IMR-90 (cell line): Measurements from ENCODE around the gene MSH5. TPM values are rescaled to one million over a fixed set of nuclear protein-coding genes. Genes with fewer than 3 reads are reported as not detected.
A peak's percentile ranks its signal among the peaks of the same experiment; 100 is the strongest.

Experiments used
- ATAC-seq: fragments of 200-7000 bp; cut with Tn5 transposase; 2 replicates; pipeline ENCODE4 v1.9.1; 2020; ENCODE audit warnings: low read depth, mild to moderate bottlenecking, moderate library complexity
- BruUV-seq: library from RNA; stranded (reverse); fragments of 400-500 nt; replicated peaks from 2 replicates; lab custom pipeline; 2021; lab: Mats Ljungman, UMichigan
- CTCF ChIA-PET: fragments of 300-600 bp; formaldehyde crosslinking; extraction: SDS; loops from one replicate; lab custom pipeline; 2021; ENCODE audit warnings: antibody characterized with exemption; lab: Yijun Ruan, JAX
- POLR2A ChIA-PET: fragments of 300-600 bp; sonication (Branson Sonifier 250); formaldehyde crosslinking; loops from one replicate; lab custom pipeline; 2022; ENCODE audit warnings: antibody characterized with exemption; ENCODE audit not compliant: unreplicated experiment; lab: Charles Lee
- DNase-seq: peaks from one replicate; pipeline ENCODE4 v3.0.0; 2013
- H2AFZ ChIP-seq: replicated peaks from 2 replicates; pipeline ENCODE3; 2013; ENCODE audit warnings: low read length, mild to moderate bottlenecking; ENCODE audit not compliant: poor library complexity
- H2AK5ac ChIP-seq: 2 replicates; pipeline ENCODE4 v1.6.1; 2013; ENCODE audit warnings: low read depth, low read length, inconsistent platforms
- H2AK9ac ChIP-seq: replicated peaks from 2 replicates; pipeline ENCODE3; 2013; ENCODE audit warnings: mild to moderate bottlenecking, low read depth, low read length, moderate library complexity; ENCODE audit not compliant: poor library complexity
- H2BK120ac ChIP-seq: 2 replicates; pipeline ENCODE4 v1.6.1; 2013; ENCODE audit warnings: low read depth, low read length, inconsistent platforms
- H2BK15ac ChIP-seq: 3 replicates; pipeline ENCODE4 v1.6.1; 2013; ENCODE audit warnings: low read depth, low read length, inconsistent platforms
- H2BK20ac ChIP-seq: 2 replicates; pipeline ENCODE4 v1.6.1; 2013; ENCODE audit warnings: low read depth, mild to moderate bottlenecking, inconsistent platforms, low read length, moderate library complexity
- H2BK5ac ChIP-seq: 2 replicates; pipeline ENCODE4 v1.6.1; 2013; ENCODE audit warnings: mild to moderate bottlenecking, low read depth, low read length, inconsistent platforms; ENCODE audit not compliant: poor library complexity, severe bottlenecking
- H3K14ac ChIP-seq: replicated peaks from 2 replicates; pipeline ENCODE4 v1.6.1; 2013; ENCODE audit warnings: low read depth, low read length, inconsistent platforms
- H3K18ac ChIP-seq: 2 replicates; pipeline ENCODE4 v1.6.1; 2013; ENCODE audit warnings: low read depth, low read length, control low read depth
- H3K23ac ChIP-seq: 2 replicates; pipeline ENCODE4 v1.6.1; 2013; ENCODE audit warnings: low read depth, low read length, inconsistent platforms
- H3K27ac ChIP-seq: 2 replicates; pipeline ENCODE4 v1.5.1; 2013; ENCODE audit warnings: mild to moderate bottlenecking, control low read depth, low read length; ENCODE audit not compliant: insufficient read depth
- H3K27me3 ChIP-seq: 2 replicates; pipeline ENCODE4 v1.6.1; 2013; ENCODE audit warnings: low read length; ENCODE audit not compliant: control insufficient read depth, insufficient read depth
- H3K36me3 ChIP-seq: 2 replicates; pipeline ENCODE4 v1.6.1; 2013; ENCODE audit warnings: low read length, mixed read lengths; ENCODE audit not compliant: control insufficient read depth, insufficient read depth
- H3K4ac ChIP-seq: 2 replicates; pipeline ENCODE4 v1.6.1; 2013; ENCODE audit warnings: low read depth, low read length, inconsistent platforms
- H3K4me1 ChIP-seq: 2 replicates; pipeline ENCODE4 v1.6.1; 2013; ENCODE audit warnings: low read length, mixed read lengths; ENCODE audit not compliant: control insufficient read depth, insufficient read depth
- H3K4me2 ChIP-seq: 2 replicates; pipeline ENCODE4 v1.6.1; 2013; ENCODE audit warnings: low read depth, mild to moderate bottlenecking, control low read depth, low read length, moderate library complexity
- H3K4me3 ChIP-seq: 2 replicates; pipeline ENCODE4 v1.5.1; 2013; ENCODE audit warnings: low read depth, mild to moderate bottlenecking, control low read depth, low read length, moderate library complexity; ENCODE audit not compliant: insufficient read depth
- H3K56ac ChIP-seq: 2 replicates; pipeline ENCODE4 v1.6.1; 2013; ENCODE audit warnings: low read length, inconsistent platforms; ENCODE audit not compliant: insufficient read depth; ENCODE audit errors: extremely low read depth
- H3K79me1 ChIP-seq, 2 experiments: 2 replicates each; pipeline ENCODE4 v1.6.1; 2013; ENCODE audit warnings: low read length in 2 of 2, inconsistent platforms in 1 of 2, low read depth in 1 of 2
- H3K9ac ChIP-seq: 2 replicates; pipeline ENCODE4 v1.6.1; 2013; ENCODE audit warnings: low read depth, low read length, control low read depth
- H3K9me1 ChIP-seq: 2 replicates; pipeline ENCODE4 v1.6.1; 2013; ENCODE audit warnings: low read length, inconsistent platforms; ENCODE audit not compliant: insufficient read depth
- H3K9me3 ChIP-seq: 2 replicates; pipeline ENCODE4 v1.6.1; 2013; ENCODE audit warnings: low read length; ENCODE audit not compliant: control insufficient read depth, insufficient read depth
- H4K20me1 ChIP-seq: 2 replicates; pipeline ENCODE4 v1.6.1; 2013; ENCODE audit warnings: low read length, inconsistent platforms; ENCODE audit not compliant: insufficient read depth
- H4K5ac ChIP-seq: 2 replicates; pipeline ENCODE4 v1.6.1; 2013; ENCODE audit warnings: mild to moderate bottlenecking, low read depth, low read length, control low read depth
- H4K8ac ChIP-seq, 2 experiments: 2 replicates each; pipeline ENCODE4 v1.6.1; 2013; ENCODE audit warnings: low read depth in 2 of 2, low read length in 2 of 2, control low read depth in 1 of 2, inconsistent platforms in 1 of 2
- H4K91ac ChIP-seq: 2 replicates; pipeline ENCODE4 v1.6.1; 2013; ENCODE audit warnings: low read depth, low read length, inconsistent platforms; ENCODE audit not compliant: insufficient read depth
- CEBPB ChIP-seq: IDR thresholded peaks from 2 replicates; pipeline ENCODE4 v1.6.1; 2012; ENCODE audit warnings: low read depth, low read length, improper control_type of control experiment
- MAFK ChIP-seq: IDR thresholded peaks from 2 replicates; pipeline ENCODE4 v1.6.1; 2012; ENCODE audit warnings: low read depth, low read length, improper control_type of control experiment
- NFE2L2 ChIP-seq: fragments of 150-350 bp; IDR thresholded peaks from 2 replicates; pipeline ENCODE4 v1.6.1; 2016; ENCODE audit warnings: low read depth, mild to moderate bottlenecking, low read length
- RCOR1 ChIP-seq: IDR thresholded peaks from 2 replicates; pipeline ENCODE4 v1.6.1; 2012; ENCODE audit warnings: mild to moderate bottlenecking, low read length, improper control_type of control experiment; ENCODE audit not compliant: insufficient replicate concordance
- WGBS, 2 experiments: methylation state at CpG; one replicate each; pipeline versions ENCODE4 v1.1.5 to v1.1.7; 2013; ENCODE audit warnings: missing lambda C conversion rate in 2 of 2; ENCODE audit not compliant: insufficient read length in 1 of 2; ENCODE audit errors: extremely low coverage in 2 of 2; 5-methylcytosine and 5-hydroxymethylcytosine counted together
- dilution Hi-C: fragments of 300-500 bp; cut with HindIII; formaldehyde crosslinking; loops from one replicate; pipeline ENCODE4 v1.14.3; 2018; ENCODE audit warnings: low sequenced_read_pairs; ENCODE audit not compliant: unreplicated experiment
- in situ Hi-C: fragments of 300-500 bp; cut with MboI; formaldehyde crosslinking; loops from 3 replicates; pipeline ENCODE4 v1.14.3; 2019; ENCODE audit warnings: low sequenced_read_pairs, inconsistent platforms, mixed read lengths
- intact Hi-C: fragments of 100-400 bp; cut with micrococcal nuclease; formaldehyde crosslinking; loops from 2 replicates; pipeline ENCODE4 v1.10.0; 2022
- polyA plus RNA-seq, 3 experiments: library from polyadenylated mRNA; depleted of rRNA; stranded (reverse); fragments of >200 nt; gene quantifications; 2 replicates each; pipeline ENCODE4 v1.2.3, GENCODE V29; 2012; ENCODE audit warnings: low replicate concordance in 1 of 3
- total RNA-seq: library from RNA; depleted of rRNA; stranded (reverse); fragments of >200 nt; gene quantifications from 2 replicates; pipeline ENCODE4 v1.2.3, GENCODE V29; 2012

The MSH5 gene
- total and polyA plus RNA-seq, 2 of the 4 experiments (the other 2 are of a cell fraction) = 5.6 to 15.7 TPM

GRCh38 chr6:31723245-31723979 is 16.4 kb upstream of the MSH5 start, which contains the start of gene MPIG6B (continued):
- no peak for TF ChIP-seq MAFK

- Histone ChIP-seq H3K18ac (no peak overlapping the region), H2AK5ac (no peak overlapping the region), H3K9me1 (peaks cover 4% of the 10 kb centered on the region; the same call in 1 of the 2 replicates), H2BK20ac (no peak overlapping the region), H3K56ac (no peak overlapping the region), H3K4me2 (no peak overlapping the region), H2BK15ac (no peak overlapping the region), H3K36me3 (peaks cover 20% of the 10 kb centered on the region), H3K9me3 (no peaks in the 10 kb centered on the region), H3K4me1 (peaks cover 3% of the 10 kb centered on the region), H4K91ac (no peak overlapping the region), H3K4me3 (no peak overlapping the region), H4K8ac (no peak overlapping the region), H3K14ac (no peak overlapping the region), H2BK120ac (no peak overlapping the region), H3K4ac (no peak overlapping the region), H2AFZ (no peak overlapping the region), H3K23ac (no peak overlapping the region), H3K27ac (no peak overlapping the region), H4K20me1 (peaks cover 2% of the 10 kb centered on the region; the same call in 1 of the 2 replicates), H4K5ac (no peak overlapping the region), H3K27me3 (no peaks in the 10 kb centered on the region; the same call in 1 of the 2 replicates), H2AK9ac (peak overlapping the region; percentile 1), H3K9ac (no peak overlapping the region), H2BK5ac (no peak overlapping the region), H3K79me1 (peaks cover 0 to 18% of the 10 kb centered on the region in 2 experiments; a peak in 2 of 4 replicates)
- intact Hi-C loops = no loop called here
- no peak for TF ChIP-seq RCOR1
- no peak for TF ChIP-seq NFE2L2
- no peak for TF ChIP-seq CEBPB
- dilution Hi-C loops = no loop called here
- POLR2A ChIA-PET = interaction anchor here (0.6 kb wide), 1 partner anchor 10 kb away, joined by 3 read pairs; no protein-coding TSS in a partner anchor
- no TSS peak for BruUV-seq
- 98% methylated on average over 7 of the region's 25 CpGs; no CpG with 5 or more reads in 1 of the 2 experiments for WGBS, 2 experiments
- DNase-seq (no peak), ATAC-seq (no peak)
- CTCF ChIA-PET = no interaction called here
- in situ Hi-C loops = no loop called here
These were observed 15.7 kb upstream of the MSH5 start for GRCh38 chr6:31723980-31724691.
